ENCODE data around the gene HOXC13. TPM values are rescaled to one million over a fixed set of nuclear protein-coding genes. Genes with fewer than 3 reads are reported as not detected.
A peak's percentile ranks its signal among the peaks of the same experiment; 100 is the strongest.

The HOXC13 gene
- total and polyA plus RNA-seq, 4 donors, result not detected

DNA sequence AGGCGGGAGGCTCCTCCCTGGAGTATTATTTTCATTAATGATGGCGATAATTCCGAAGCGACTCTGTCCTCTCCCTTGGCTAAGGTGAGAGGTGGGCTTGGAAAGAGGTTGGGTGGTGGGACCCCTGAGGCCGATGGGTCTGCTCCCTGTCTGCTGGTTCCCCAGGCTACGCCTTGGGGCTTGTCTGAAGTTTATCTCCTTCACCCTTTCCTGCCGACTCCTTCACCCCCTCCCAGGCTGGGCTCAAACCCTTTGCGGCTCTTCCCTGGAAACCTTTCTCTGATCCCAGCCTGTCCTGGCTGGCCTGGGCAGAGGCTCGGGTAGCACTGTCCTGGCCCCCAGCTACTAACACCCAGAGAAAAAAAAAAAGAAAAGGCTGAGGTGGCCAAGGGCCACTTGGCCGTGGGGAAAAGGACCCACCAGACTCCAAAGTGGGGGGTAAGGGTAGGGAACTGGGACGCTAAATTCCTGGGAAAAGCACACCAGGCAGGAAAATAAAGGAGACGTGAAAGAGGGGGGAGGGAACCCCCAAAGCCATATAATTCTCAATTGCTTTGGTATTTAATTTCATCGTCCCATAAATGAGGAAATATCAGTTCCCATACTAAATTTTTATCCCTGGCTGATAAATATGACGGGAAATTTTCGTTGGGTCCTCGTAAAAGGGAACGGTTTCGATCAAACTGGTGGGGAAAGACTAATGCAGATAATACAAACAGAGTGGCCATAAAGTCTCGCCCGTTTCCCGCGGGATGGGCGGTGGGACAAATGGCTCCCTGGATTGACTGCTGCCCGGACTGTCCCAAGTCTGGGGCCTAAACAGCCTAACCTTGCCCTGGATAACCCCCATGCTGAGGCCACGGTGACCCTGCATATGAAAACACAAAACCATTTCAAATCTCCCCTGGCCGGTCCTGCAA, 44.3 kb downstream of the HOXC13 start:
- Histone ChIP-seq H3K9me3 (ENCODE audit: control insufficient read depth in 4 of 4, insufficient read depth in 3 of 4, low read length in 3 of 4) (peaks cover 0 to 29% (median 0%) of the 10 kb centered on the region in 4 donors), H3K36me3 (ENCODE audit: control insufficient read depth in 4 of 4, insufficient read depth in 4 of 4, low read length in 4 of 4) (no peaks in the 10 kb centered on the region), H3K27me3 (ENCODE audit: control insufficient read depth in 3 of 3, insufficient read depth in 3 of 3, low read length in 2 of 3) (peaks cover 35 to 99% (median 89%) of the 10 kb centered on the region in 3 donors), H3K4me3 (no peak overlapping the region), H3K4me1 (ENCODE audit: control insufficient read depth in 5 of 5, insufficient read depth in 5 of 5, low read length in 5 of 5) (peaks cover 0 to 17% (median 10%) of the 10 kb centered on the region in 5 donors), H3K9ac (ENCODE audit: insufficient read depth in 1 of 2, low read length in 2 of 2) (no peak overlapping the region), H3K27ac (ENCODE audit: low read depth in 1 of 2, low read length in 1 of 2) (no peak overlapping the region)
- ATAC-seq (ENCODE audit: insufficient read depth, low FRiP score) (no peak), DNase-seq (no peak)
- TF ChIP-seq, protein P1, sequence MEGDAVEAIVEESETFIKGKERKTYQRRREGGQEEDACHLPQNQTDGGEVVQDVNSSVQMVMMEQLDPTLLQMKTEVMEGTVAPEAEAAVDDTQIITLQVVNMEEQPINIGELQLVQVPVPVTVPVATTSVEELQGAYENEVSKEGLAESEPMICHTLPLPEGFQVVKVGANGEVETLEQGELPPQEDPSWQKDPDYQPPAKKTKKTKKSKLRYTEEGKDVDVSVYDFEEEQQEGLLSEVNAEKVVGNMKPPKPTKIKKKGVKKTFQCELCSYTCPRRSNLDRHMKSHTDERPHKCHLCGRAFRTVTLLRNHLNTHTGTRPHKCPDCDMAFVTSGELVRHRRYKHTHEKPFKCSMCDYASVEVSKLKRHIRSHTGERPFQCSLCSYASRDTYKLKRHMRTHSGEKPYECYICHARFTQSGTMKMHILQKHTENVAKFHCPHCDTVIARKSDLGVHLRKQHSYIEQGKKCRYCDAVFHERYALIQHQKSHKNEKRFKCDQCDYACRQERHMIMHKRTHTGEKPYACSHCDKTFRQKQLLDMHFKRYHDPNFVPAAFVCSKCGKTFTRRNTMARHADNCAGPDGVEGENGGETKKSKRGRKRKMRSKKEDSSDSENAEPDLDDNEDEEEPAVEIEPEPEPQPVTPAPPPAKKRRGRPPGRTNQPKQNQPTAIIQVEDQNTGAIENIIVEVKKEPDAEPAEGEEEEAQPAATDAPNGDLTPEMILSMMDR (IDR thresholded peaks at IDR 0.05; ENCODE audit: control extremely low read depth, extremely low read depth), result no peak
- WGBS, 2 donors, result 8 to 22% methylated on average over 26 of the region's 26 CpGs

DNA sequence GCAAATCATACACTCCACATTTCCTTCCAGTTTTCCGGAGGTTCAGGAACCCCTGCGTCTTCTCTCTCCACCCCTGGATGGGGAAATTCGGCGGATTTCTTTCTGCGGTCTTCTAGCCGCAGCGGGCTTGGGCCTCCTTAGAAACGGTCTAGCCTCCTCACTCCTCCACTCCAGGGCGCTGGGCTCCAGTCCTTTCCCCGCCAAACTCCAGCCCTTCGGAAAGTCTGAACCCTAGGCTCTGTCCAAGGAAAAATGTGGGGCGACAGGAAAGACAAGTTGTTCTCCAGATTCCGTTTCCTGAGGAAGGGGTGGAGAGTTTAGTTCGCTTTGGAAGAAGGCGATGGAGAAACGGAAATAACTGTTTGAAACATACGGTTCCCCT, 44.9 kb downstream of the HOXC13 start:
- Histone ChIP-seq H3K36me3 (ENCODE audit: control insufficient read depth in 4 of 4, insufficient read depth in 4 of 4, low read length in 4 of 4) (no peaks in the 10 kb centered on the region), H3K27ac (ENCODE audit: low read depth in 1 of 2, low read length in 1 of 2) (no peak overlapping the region), H3K9ac (ENCODE audit: insufficient read depth in 1 of 2, low read length in 2 of 2) (no peak overlapping the region), H3K9me3 (ENCODE audit: control insufficient read depth in 4 of 4, insufficient read depth in 3 of 4, low read length in 3 of 4) (peaks cover 0 to 28% (median 0%) of the 10 kb centered on the region in 4 donors), H3K4me3 (no peak overlapping the region), H3K27me3 (ENCODE audit: control insufficient read depth in 3 of 3, insufficient read depth in 3 of 3, low read length in 2 of 3) (peaks cover 32 to 98% (median 90%) of the 10 kb centered on the region in 3 donors), H3K4me1 (ENCODE audit: control insufficient read depth in 5 of 5, insufficient read depth in 5 of 5, low read length in 5 of 5) (peaks cover 0 to 17% (median 10%) of the 10 kb centered on the region in 5 donors)
- WGBS, 2 donors, result 3 to 4% methylated on average over 17 of the region's 17 CpGs
- TF ChIP-seq, protein P1 (IDR thresholded peaks at IDR 0.05; ENCODE audit: control extremely low read depth, extremely low read depth), result no peak
- DNase-seq (peak in 2 of 3 donors; percentile 21 to 39), ATAC-seq (ENCODE audit: insufficient read depth, low FRiP score) (no peak)

DNA sequence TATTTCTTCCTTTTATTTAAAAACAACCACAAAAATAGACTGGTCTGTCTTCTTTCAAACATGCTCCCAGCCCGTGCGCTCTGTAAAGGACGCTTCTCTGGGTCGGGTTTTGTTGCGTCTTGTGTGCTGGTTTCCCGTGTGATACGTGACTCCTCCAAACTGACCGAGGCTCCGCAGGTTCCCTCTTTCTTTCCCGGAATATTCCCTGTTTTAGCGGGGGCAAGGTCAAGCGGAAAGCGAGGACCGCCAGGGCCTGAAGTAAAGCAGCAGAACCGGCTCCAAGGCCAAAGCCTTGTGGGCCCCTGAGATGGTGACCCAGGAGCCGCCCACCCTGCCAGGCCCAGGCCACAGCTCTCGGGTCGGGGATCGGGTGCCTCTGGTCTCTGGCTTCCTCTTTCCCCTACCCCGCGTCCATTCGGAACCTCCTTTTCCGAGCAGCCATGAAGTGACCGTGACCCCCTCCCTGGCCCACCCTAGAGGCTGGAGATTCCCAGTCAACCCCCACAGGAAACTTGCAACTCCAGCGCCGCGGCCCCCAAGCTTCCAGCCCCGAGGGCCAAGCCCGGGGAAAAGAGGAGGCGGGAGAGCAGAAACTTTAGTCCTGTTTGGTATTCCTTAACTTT, 45.4 kb downstream of the HOXC13 start:
- H3K4me3 ChIP-seq, result no peak overlapping the region
- H3K36me3 ChIP-seq (ENCODE audit: control insufficient read depth in 4 of 4, insufficient read depth in 4 of 4, low read length in 4 of 4), result no peaks in the 10 kb centered on the region
- ATAC-seq (ENCODE audit: insufficient read depth, low FRiP score), result no peak
- no peak overlapping the region for H3K9ac ChIP-seq (ENCODE audit: insufficient read depth in 1 of 2, low read length in 2 of 2)
- TF ChIP-seq, protein P1 (IDR thresholded peaks at IDR 0.05; ENCODE audit: control extremely low read depth, extremely low read depth), result no peak
- H3K27ac ChIP-seq (ENCODE audit: low read depth in 1 of 2, low read length in 1 of 2), result no peak overlapping the region
- H3K9me3 ChIP-seq (ENCODE audit: control insufficient read depth in 4 of 4, insufficient read depth in 3 of 4, low read length in 3 of 4), result peaks cover 0 to 28% (median 0%) of the 10 kb centered on the region in 4 donors
- DNase-seq, result no peak
- WGBS, 2 donors, result 2 to 6% methylated on average over 29 to 30 of the region's 30 CpGs
- peaks cover 0 to 17% (median 10%) of the 10 kb centered on the region in 5 donors for H3K4me1 ChIP-seq (ENCODE audit: control insufficient read depth in 5 of 5, insufficient read depth in 5 of 5, low read length in 5 of 5)
- H3K27me3 ChIP-seq (ENCODE audit: control insufficient read depth in 3 of 3, insufficient read depth in 3 of 3, low read length in 2 of 3), result peaks cover 32 to 98% (median 90%) of the 10 kb centered on the region in 3 donors
